CD4-positive, alpha-beta memory T cell (primary cell): Measurements from ENCODE around the gene RAC3. TPM values are rescaled to one million over a fixed set of nuclear protein-coding genes. Genes with fewer than 3 reads are reported as not detected.
A peak's percentile ranks its signal among the peaks of the same experiment; 100 is the strongest.

Experiments used
- CTCF ChIA-PET: fragments of 350-600 bp; sonication (Branson Sonifier 250); formaldehyde crosslinking; loops from one replicate; lab custom pipeline; 2021; ENCODE audit warnings: inconsistent platforms; ENCODE audit not compliant: partially characterized antibody; lab: Charles Lee
- POLR2A ChIA-PET: fragments of 350-600 bp; sonication (Branson Sonifier 250); formaldehyde crosslinking; loops from one replicate; lab custom pipeline; 2021; ENCODE audit not compliant: partially characterized antibody; lab: Charles Lee
- DNase-seq, 5 donors: peaks; one replicate each; pipeline versions ENCODE4 v3.0.0 to v3.0.0-alpha.2; 2020 to 2022; ENCODE audit warnings: mixed read lengths in 1 of 5
- H3K27ac ChIP-seq: one replicate; pipeline ENCODE4 v1.7.0; 2013; ENCODE audit warnings: low read depth, low read length
- H3K27me3 ChIP-seq: 2 replicates; pipeline ENCODE4 v1.7.0; 2013; ENCODE audit warnings: mild to moderate bottlenecking, low read length, moderate library complexity; ENCODE audit not compliant: insufficient read depth
- H3K36me3 ChIP-seq: 2 replicates; pipeline ENCODE4 v1.7.0; 2013; ENCODE audit warnings: mild to moderate bottlenecking, low read length, moderate library complexity; ENCODE audit not compliant: insufficient read depth
- H3K4me1 ChIP-seq: 2 replicates; pipeline ENCODE4 v1.7.0; 2013; ENCODE audit warnings: mild to moderate bottlenecking, low read length, moderate library complexity; ENCODE audit not compliant: insufficient read depth
- H3K4me3 ChIP-seq, 2 donors: one replicate each; pipeline ENCODE4 v1.7.0; 2013; ENCODE audit warnings: low read length in 2 of 2, mild to moderate bottlenecking in 1 of 2
- H3K9me3 ChIP-seq, 2 donors: one replicate each; pipeline ENCODE4 v1.7.0; 2013; ENCODE audit warnings: low read length in 2 of 2, control low read depth in 1 of 2; ENCODE audit not compliant: control insufficient read depth in 1 of 2
- H3K27ac Mint-ChIP-seq, 7 donors: one replicate each; pipeline ENCODE4 v1.8.0; 2020 to 2021; ENCODE audit warnings: mixed read lengths in 7 of 7, mild to moderate bottlenecking in 6 of 7, inconsistent platforms in 3 of 7, moderate library complexity in 3 of 7
- H3K27me3 Mint-ChIP-seq, 2 donors: one replicate each; pipeline ENCODE4 v1.8.0; 2020 to 2021; ENCODE audit warnings: mixed read lengths in 2 of 2
- H3K36me3 Mint-ChIP-seq, 2 donors: one replicate each; pipeline ENCODE4 v1.8.0; 2020 to 2021; ENCODE audit warnings: mixed read lengths in 2 of 2, inconsistent platforms in 1 of 2, mild to moderate bottlenecking in 1 of 2
- H3K4me1 Mint-ChIP-seq, 4 donors: one replicate each; pipeline ENCODE4 v1.8.0; 2020 to 2021; ENCODE audit warnings: mixed read lengths in 4 of 4, mild to moderate bottlenecking in 1 of 4
- H3K4me3 Mint-ChIP-seq, 8 donors: one replicate each; pipeline ENCODE4 v1.8.0; 2020 to 2021; ENCODE audit warnings: mixed read lengths in 8 of 8, mild to moderate bottlenecking in 7 of 8, moderate library complexity in 6 of 8, inconsistent platforms in 3 of 8
- H3K9me3 Mint-ChIP-seq, 8 donors: one replicate each; pipeline ENCODE4 v1.8.0; 2020 to 2021; ENCODE audit warnings: mixed read lengths in 8 of 8, mild to moderate bottlenecking in 5 of 8, inconsistent platforms in 3 of 8, moderate library complexity in 1 of 8
- intact Hi-C: fragments of 100-400 bp; cut with micrococcal nuclease; formaldehyde crosslinking; loops from one replicate; pipeline ENCODE4 v1.15.1; 2023
- polyA plus RNA-seq, 2 donors: library from polyadenylated mRNA; unstranded; fragments of 300-500 nt; fragmentation: Illumina TruSeq; gene quantifications; one replicate each; pipeline ENCODE4 v1.2.3, GENCODE V29; 2021
- total RNA-seq, 2 experiments: library from RNA; stranded (reverse); gene quantifications; one replicate each; pipeline ENCODE4 v1.2.3, GENCODE V29; 2021

The RAC3 gene
- total and polyA plus RNA-seq, 4 experiments from 2014 or later, result 0.44 to 2.3 (median 0.86) TPM; not detected in 1

- Mint-ChIP-seq H3K4me3 (no peak overlapping the region), H3K4me1 (peaks cover 6 to 12% (median 10%) of the 10 kb centered on the region in 4 donors), H3K27ac (no peak overlapping the region), H3K36me3 (peaks cover 4 to 7% of the 10 kb centered on the region in 2 donors), H3K9me3 (no peaks in the 10 kb centered on the region), H3K27me3 (no peaks in the 10 kb centered on the region)
- no peak overlapping the region for H3K4me3 ChIP-seq
- no peaks in the 10 kb centered on the region for H3K9me3 ChIP-seq
- POLR2A ChIA-PET, result no interaction called here
- no peaks in the 10 kb centered on the region for H3K36me3 ChIP-seq
- DNase-seq, result no peak
- no peaks in the 10 kb centered on the region for H3K27me3 ChIP-seq
- H3K4me1 ChIP-seq, result no peaks in the 10 kb centered on the region
- no peak overlapping the region for H3K27ac ChIP-seq
- CTCF ChIA-PET, result no interaction called here
- intact Hi-C loops, result no loop called here
These were observed 40.4 kb upstream of the RAC3 start for GRCh38 chr17:81990836-81991683.

GRCh38 chr17:81991684-81992305 is 39.7 kb upstream of the RAC3 start:
- DNase-seq, result no peak
- no peak overlapping the region for H3K27ac ChIP-seq
- intact Hi-C loops, result no loop called here
- H3K9me3 ChIP-seq, result no peaks in the 10 kb centered on the region
- no peaks in the 10 kb centered on the region for H3K27me3 Mint-ChIP-seq
- H3K4me3 ChIP-seq, result no peak overlapping the region
- ChIA-PET POLR2A (no interaction called here), CTCF (no interaction called here)
- no peaks in the 10 kb centered on the region for H3K4me1 ChIP-seq
- no peak overlapping the region for H3K27ac Mint-ChIP-seq
- H3K36me3 ChIP-seq, result no peaks in the 10 kb centered on the region
- H3K4me1 Mint-ChIP-seq, result peaks cover 4 to 7% (median 6%) of the 10 kb centered on the region in 4 donors
- no peaks in the 10 kb centered on the region for H3K9me3 Mint-ChIP-seq
- peaks cover 4% of the 10 kb centered on the region in 2 donors for H3K36me3 Mint-ChIP-seq
- H3K27me3 ChIP-seq, result no peaks in the 10 kb centered on the region
- H3K4me3 Mint-ChIP-seq, result no peak overlapping the region

GRCh38 chr17:81992306-81993102 is 39.0 kb upstream of the RAC3 start:
- ChIA-PET CTCF (no interaction called here), POLR2A (no interaction called here)
- no peak for DNase-seq
- H3K4me3 Mint-ChIP-seq, result no peak overlapping the region
- Histone ChIP-seq H3K4me1 (no peaks in the 10 kb centered on the region), H3K27me3 (no peaks in the 10 kb centered on the region), H3K9me3 (no peaks in the 10 kb centered on the region), H3K36me3 (no peaks in the 10 kb centered on the region), H3K4me3 (no peak overlapping the region), H3K27ac (no peak overlapping the region)
- H3K27me3 Mint-ChIP-seq, result no peaks in the 10 kb centered on the region
- H3K27ac Mint-ChIP-seq, result no peak overlapping the region
- intact Hi-C loops, result no loop called here
- peaks cover 4 to 6% of the 10 kb centered on the region in 2 donors for H3K36me3 Mint-ChIP-seq
- H3K4me1 Mint-ChIP-seq, result peaks cover 4 to 6% (median 5%) of the 10 kb centered on the region in 4 donors
- no peaks in the 10 kb centered on the region for H3K9me3 Mint-ChIP-seq

GRCh38 chr17:81993729-81994592 is 37.5 kb upstream of the RAC3 start:
- CTCF ChIA-PET, result no interaction called here
- H3K27ac Mint-ChIP-seq, result peak overlapping the region in 1 of 7 donors; percentile 51

GRCh38 chr17:81994593-81995462 is 36.6 kb upstream of the RAC3 start:
- Histone ChIP-seq H3K27ac (no peak overlapping the region), H3K4me3 (no peak overlapping the region), H3K27me3 (no peaks in the 10 kb centered on the region), H3K36me3 (no peaks in the 10 kb centered on the region), H3K9me3 (no peaks in the 10 kb centered on the region), H3K4me1 (no peaks in the 10 kb centered on the region)
- intact Hi-C loops, result no loop called here
- H3K9me3 Mint-ChIP-seq, result no peaks in the 10 kb centered on the region
- H3K4me1 Mint-ChIP-seq, result peaks cover 4 to 6% (median 5%) of the 10 kb centered on the region in 4 donors
- DNase-seq, result no peak
- H3K4me3 Mint-ChIP-seq, result no peak overlapping the region
- H3K36me3 Mint-ChIP-seq, result peaks cover 2 to 7% of the 10 kb centered on the region in 2 donors
- ChIA-PET CTCF (no interaction called here), POLR2A (interaction anchor here (0.5 kb wide), 1 partner anchor 378 kb away, joined by 3 read pairs; no protein-coding TSS in a partner anchor)
- no peaks in the 10 kb centered on the region for H3K27me3 Mint-ChIP-seq
- no peak overlapping the region for H3K27ac Mint-ChIP-seq

More at GRCh38 chr17:81993729-81994592, 37.5 kb upstream of the RAC3 start:
- Mint-ChIP-seq H3K36me3 (peaks cover 2 to 7% of the 10 kb centered on the region in 2 donors), H3K9me3 (no peaks in the 10 kb centered on the region), H3K4me1 (peaks cover 4 to 6% (median 5%) of the 10 kb centered on the region in 4 donors), H3K27me3 (no peaks in the 10 kb centered on the region), H3K4me3 (no peak overlapping the region)
- Histone ChIP-seq H3K27ac (no peak overlapping the region), H3K4me1 (no peaks in the 10 kb centered on the region), H3K36me3 (no peaks in the 10 kb centered on the region), H3K4me3 (no peak overlapping the region), H3K9me3 (no peaks in the 10 kb centered on the region), H3K27me3 (no peaks in the 10 kb centered on the region)
- POLR2A ChIA-PET, result no interaction called here
- intact Hi-C loops, result no loop called here
- DNase-seq, result no peak
